Spleen (tissue), 7 donors: ENCODE results near the gene DSCAML1.

ENCODE experiments used
- CTCF ChIP-seq, 11 experiments: fragments of 200-600 bp in 7 of 11; fragments of 450-650 bp in 4 of 11; sonication (generic) in 4 of 11; IDR thresholded peaks in 8 of 11; conservative IDR thresholded peaks in 3 of 11; 1 replicate in 7 of 11; 2 replicates in 4 of 11; pipeline versions ENCODE4 v1.4.0 to v1.8.0; 2016 to 2021; ENCODE audit warnings: antibody characterized with exemption in 11 of 11, inconsistent platforms in 4 of 11, mild to moderate bottlenecking in 1 of 11
- POLR2A ChIP-seq, 3 donors: fragments of 450-650 bp; IDR thresholded peaks; one replicate each; pipeline ENCODE4 v1.5.1; 2017; ENCODE audit warnings: antibody characterized with exemption in 3 of 3, mild to moderate bottlenecking in 1 of 3
- donor health status: DM: no; HTN: no; CAD: no; lungs with moderate emphysema.
- donor health status: DM: no; HTN: no; CAD: no.
- donor health status: DM: no; HTN: no; CAD: no.

- TF ChIP-seq POLR2A (IDR thresholded peaks at IDR 0.05) = no peak
- TF ChIP-seq CTCF (IDR thresholded peaks at IDR 0.05 in 8 of 11, conservative IDR thresholded peaks at IDR 0.05 in 3 of 11) = no peak
These were observed 30.4 kb downstream of the DSCAML1 start for GRCh38 chr11:117766576-117766975.
